T-helper 1 cell (primary cell): ENCODE results near the gene MVB12B.

Experiments
- DNase-seq, 5 donors: peaks; one replicate each; pipeline ENCODE4 v3.0.0-alpha.2; 2012 to 2020

The MVB12B gene

DNA sequence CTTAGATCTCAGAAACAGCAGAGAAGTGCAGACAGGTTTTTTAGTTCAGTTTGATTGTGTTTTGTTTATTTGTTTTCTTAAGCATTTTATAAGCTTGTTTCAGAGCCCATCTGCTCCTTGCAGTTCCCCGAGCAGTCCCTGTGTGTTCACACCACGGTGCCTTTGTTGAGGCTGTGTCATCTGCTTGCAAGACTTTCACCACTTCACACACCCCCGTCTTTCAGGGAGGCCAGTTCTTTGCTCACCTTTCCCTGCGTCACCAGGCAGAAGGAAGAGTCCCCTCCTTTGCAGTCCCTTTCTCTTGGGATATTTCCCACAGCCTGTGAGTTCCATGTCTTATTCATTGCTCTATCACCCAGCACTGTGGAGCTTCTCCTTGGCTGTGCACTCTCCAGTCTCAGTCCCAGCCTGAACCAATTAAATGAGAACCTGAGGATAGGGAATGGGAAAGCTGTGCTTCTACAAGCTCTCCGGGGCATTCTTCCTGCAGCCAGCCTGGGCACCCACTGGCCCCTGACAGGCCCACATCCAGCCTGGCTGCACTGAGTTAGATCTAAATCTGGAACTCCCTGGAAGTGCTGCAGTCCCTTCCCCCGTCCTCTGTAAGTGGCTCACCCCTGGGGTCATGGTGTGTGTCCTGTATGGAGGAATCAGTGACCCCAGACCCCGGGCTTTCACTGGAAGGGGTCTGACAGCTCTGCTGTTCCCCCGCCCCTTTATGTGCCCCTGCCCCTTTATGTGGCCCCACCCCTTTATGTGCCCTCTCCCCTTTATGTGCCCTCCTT is 5.5 kb downstream of the MVB12B start:
- no peak for DNase-seq

DNA sequence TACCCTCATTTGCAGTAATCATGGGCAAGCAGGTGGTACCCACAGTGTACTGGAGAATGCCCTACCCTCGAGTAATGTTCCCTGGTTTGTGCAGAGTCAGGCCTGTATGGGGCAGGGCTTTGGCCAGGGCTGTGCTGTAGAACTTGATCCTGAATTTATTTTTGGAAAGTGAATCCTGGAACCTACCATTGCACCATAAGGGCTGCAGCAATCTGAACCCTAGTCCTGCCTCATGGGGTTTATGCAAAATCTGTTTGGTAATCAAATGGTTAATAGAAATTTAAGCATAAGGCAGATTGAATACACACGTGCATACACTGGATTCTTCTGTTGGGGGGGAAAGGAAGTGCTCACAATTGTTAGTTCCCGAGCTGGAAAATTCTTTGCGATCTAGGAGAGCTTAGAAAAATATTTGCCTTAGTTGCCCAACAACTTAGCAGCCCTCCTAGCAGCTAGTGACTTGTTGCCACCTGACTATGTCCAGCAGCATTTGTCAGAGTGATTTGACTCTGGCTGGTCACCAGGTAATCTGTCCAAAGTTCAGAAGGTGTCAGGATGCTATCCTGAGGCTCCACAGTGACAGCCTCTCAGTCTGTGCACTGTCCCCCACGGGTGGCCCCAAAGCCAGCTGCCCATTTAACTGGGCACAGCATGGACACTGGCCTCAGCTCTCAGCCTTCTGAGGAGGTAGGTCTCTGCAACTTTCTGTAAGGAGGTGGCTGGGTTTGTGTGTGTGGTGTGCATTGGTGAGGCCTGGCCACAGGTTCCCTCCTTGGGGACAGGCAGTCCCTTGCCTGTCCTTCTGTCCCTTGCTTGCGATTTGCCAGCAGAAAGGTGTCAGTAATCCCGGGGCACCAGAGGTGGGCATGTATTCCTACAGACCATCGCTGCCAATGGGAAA is 8.3 kb downstream of the MVB12B start:
- DNase-seq = no peak

DNA sequence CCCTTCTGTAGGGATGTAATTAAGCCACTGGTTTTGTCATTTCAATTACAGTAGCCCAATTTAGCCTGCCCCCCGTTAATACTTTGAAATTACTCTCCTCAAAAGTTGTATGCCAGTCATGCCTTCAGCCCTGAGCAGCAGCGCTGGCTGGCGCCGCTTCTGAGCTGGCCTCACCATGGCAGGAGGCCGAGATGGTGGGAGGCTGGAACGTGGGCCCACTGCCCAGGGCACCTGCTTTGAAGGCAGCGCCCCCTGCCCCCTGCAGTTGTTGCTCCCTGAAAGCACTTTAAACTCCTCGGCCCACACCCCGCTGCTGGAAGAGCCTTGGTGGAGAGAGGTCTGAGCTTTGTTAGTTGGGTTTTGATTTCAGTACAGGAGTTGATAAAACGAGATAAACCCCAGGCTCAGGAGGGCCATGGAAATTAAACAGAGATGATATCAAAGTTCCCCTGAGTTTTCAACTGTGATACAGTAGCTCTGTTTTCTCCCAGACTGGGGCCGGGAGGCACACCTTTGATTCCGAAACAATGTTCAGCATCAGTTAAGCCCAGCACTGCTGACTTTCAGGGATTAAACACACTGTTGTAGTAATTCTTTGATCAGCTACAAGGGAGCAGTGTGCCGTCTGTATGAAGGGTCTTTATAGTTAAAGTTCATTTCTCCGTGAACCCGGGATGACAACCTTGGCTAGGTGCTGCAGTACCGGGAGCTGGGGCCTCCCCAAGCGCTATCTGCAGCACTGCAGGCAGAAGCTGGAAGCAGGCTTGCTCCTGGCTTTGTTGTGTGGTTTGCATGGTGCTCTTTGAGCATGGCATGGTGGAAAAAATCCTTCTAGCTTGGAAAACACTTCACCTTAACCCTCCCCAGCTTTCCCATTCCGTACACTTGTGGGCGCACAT is 9.5 kb downstream of the MVB12B start:
- DNase-seq = no peak

DNA sequence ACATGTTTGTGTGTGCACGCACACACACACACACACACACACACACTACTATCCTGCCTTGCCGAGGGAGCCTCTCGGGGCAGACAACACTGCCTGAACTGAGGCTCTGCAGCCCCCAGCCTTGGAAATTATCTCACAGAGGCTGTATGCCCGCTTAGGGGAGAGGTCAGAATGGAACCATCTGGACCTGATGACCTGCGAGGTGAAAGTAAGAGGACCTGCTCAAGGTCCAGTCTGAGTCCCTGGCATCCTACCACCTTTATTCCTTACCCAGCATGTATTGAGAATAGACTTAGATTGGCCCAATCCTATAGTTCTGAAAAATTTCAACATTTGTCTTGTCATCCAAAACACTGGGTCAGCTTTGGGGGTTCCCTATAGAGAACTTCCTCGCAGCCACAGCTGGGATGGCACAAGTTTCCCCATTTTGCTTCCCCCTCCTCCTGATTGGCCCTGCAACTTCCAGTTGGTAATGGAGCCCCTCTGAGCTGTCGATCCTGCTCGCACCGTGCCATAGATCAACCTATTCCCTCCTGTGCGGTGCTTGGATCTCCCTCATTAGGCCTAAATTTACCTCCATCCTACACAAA is 10.2 kb downstream of the MVB12B start:
- DNase-seq = no peak

DNA sequence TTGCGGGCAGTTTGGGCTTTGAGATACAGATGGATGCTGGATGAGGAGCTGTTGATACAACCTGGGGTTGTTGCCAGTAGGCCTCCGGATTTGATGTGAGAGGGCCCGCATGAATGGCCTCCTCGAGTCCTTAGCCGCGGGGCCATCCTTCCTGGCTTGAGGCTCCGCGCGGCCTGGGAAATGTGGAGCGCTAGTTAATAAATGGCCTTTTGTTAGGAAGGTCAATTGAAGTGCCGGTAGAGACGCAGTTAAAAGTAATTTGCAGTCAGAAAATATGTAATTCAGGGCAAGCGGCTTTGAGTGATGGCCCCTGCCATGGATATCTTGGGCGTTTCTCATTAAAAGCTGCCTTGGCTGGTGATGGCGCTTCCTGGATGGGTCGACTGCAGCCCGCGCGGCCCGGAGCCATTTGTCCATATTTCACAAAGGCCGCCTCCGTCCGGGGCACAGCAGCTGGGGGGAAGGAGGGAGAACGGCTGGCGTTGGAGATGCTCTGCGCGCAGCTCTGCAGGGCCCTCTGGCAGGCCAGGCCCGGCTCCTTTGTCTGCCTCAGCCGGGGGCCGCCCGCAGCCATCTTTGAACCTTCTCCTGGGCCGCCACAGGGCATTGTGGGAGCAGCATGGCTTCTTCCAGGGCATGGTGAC is 11.2 kb downstream of the MVB12B start:
- no peak for DNase-seq

DNA sequence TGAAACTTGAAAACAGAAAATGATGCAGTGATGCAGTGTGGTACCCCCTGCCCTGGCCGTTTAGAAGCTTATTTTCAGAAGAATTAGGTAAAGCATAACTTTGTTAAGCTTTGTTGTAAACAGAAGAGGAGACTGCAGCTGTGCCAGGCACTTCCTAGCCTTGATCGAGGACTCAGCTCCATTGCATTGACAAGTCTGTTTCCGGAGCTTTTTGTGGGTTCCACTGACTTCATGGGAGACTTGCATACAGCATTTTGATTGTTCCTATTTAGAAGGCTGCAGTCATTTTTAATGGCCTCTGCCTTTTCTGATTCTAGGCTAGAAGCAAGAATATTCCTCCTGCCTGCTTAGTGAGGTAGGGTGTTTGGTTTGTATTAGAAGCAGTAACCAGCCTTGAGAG is 12.3 kb downstream of the MVB12B start:
- DNase-seq = no peak

DNA sequence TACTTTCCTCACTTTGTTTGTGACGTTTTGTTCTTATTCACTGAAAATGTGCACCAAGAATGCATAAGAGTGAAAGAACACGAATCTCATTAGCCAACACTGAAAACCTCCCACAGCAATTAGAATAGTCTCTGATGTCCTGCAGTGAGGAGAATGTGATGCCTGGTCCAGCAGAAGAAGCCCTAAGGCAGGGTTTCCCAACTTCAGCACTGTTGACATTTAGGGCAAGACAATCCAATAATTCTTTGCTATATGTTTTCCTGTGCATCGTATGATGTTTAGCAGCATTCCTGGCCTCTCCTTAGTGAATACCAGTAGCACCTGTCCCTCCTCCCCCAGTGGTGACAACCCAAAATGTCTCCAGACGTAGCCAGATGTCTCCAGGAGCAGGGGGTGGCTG is 14.8 kb downstream of the MVB12B start:
- no peak for DNase-seq

DNA sequence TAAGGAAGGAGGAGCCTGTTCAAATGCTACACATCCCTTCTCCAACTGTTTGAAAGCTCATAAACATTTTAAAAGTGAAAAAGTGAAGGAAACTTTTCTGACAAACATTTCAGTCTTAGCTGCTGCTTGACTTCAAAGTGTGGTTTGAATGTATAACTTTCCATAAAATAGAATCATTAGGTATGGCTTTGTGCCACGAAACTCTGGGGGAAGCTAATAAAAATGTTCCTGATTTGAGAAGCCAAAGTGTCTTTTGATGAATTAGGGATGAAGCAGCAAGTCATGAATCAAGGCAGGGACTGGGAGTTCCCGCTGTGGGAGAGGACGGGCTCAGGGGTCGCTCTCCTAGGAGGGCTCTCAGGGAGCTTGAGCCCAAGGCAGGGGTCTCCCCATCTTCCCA is 15.3 kb downstream of the MVB12B start:
- DNase-seq = no peak

DNA sequence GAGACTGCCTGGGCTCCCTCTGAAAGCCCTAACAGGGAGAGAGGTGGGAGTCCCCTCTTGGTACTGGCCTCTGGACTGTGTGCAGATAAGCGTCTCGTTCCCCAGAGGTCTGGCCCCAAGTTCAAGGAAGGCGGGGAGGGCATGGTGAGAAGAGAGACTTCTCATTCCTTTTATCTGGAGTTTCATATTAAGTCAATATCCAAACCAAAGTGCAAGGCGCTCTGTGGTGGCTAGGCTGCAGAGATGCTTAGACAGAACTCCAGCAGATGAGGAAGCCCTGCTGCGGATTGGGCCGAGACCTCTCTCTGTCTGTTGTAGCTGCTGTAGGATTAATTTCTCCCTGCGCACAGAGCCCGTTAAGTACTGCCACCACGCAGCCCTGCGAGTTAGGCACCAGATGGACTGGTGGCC is 16.0 kb downstream of the MVB12B start:
- DNase-seq = no peak

DNA sequence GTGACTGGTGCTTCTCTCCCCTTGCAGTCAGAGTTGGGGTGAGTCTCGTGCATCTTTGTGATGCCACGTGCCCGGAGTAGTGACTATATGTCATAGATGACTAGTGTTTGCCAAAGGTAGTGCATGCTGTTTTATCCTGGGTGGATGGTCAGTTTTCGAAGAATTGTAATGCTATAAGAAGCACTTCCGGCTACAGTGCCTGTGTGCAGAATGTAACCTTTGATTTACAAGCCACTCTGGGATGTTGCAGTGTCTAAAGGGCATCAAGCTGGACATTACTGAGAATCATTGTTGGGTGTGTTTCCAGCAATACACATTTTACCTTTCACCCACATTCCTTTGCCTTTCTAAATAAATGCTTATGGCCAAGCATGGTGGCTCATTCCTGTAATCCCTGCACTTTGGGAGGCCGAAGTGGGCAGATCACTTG is 16.7 kb downstream of the MVB12B start:
- DNase-seq = no peak

DNA sequence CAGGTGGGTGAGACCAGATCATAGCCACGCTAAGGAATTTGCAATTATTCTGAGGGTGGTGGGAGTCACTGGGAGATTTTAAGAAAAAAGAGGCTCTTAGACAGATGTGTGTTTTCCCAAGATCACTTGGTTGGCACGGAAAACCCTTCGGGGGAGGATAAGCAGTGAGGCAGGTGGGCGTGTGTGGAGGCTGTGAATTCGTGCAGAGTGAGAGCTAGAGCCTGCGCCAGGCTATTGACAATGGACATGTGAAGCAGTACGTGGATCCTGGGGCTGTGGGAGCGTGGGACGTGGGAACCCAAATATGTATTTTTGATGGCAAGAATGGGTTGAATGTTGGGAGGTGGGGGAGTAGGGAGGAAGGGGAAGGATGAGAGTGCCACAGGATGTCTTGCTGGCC is 19.4 kb downstream of the MVB12B start:
- no peak for DNase-seq

DNA sequence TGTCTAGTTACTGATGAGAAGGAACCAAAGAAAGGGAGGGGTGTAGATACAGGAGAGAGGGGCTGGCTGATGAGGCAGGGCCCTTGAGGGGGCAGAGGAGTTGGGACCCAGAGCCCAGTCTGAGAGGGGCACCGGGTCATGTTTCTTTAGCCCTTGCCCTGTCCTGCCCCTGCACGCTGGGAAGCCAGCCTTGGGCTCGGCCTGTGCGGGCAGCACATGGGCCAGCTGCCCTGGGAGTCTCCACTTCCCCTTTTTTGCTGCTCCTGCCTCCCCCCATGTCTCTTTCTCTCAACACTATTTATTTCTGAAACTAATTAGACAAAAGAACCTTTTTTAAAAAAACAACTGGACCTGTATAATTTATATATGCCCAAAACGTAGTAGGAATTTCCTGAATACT is 20.5 kb downstream of the MVB12B start:
- DNase-seq = no peak

DNA sequence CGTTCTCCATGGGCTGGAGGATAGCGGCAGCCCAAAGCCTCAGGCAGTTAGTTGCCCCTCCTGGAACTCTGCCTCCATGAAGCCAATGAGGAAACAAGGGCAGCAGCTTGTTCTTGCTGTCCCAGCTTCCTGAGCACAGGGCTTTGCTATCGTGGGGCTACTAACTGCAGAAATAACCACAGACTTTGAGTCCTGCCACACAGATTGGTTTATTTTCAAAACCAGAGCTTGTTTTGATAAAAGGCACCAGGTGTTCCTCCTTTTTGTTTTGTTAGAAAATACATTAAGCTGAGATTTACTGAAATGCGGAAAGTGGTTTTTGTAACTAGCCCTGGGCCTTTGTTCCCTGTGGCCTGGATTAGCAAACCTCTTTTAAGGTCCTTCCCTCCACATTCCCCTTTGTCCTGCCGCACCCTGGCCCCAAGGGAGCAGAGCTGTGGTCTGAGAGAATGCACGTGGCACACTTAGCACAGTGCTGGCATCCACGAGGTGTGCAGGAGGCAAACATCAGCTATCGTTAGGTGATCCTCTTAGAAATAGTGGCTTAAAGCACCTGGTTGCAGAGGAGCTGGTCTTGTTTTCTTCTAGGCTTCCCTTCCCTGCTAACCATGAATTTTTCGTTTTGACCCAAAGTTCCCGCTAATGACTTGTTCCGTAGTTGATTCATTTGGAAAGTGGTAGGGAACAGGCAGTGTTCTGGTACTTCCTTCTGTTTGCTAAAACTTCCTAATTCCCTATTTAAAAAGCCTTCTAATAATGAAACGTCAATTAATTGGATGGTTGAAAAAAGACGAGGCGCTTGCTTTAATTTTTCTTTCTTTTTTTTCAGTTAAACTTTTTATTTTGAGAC is 21.5 kb downstream of the MVB12B start:
- DNase-seq = no peak

DNA sequence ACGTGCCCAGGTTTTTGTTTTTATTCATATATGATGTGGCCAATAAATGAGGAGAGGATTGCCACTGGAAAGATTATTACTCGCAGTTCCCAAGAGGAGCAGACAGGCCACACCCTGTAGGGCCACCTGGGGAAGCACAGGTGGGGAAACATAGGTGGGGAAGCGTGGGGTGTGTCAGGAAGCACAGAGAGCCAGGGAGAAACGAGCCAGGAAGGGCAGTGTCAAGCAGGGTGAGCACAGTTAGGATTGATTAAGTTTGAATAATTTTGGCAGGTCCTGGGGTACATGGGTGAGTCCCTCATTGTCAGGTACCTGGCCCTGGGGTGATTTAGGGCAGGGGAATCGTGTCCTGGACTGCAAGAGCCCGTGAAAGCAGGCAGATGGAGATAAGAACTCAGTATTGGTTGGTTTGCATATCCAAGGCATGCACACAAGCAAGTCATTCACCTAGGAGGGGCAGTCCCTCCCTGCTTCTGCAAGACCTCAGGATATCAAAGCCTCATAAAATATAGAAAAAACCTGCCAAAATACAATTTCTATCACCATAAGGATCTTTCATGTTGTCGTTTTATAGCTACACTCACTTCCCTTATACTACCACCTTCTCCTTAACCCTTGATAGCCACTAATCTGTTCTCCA is 22.4 kb downstream of the MVB12B start:
- no peak for DNase-seq

DNA sequence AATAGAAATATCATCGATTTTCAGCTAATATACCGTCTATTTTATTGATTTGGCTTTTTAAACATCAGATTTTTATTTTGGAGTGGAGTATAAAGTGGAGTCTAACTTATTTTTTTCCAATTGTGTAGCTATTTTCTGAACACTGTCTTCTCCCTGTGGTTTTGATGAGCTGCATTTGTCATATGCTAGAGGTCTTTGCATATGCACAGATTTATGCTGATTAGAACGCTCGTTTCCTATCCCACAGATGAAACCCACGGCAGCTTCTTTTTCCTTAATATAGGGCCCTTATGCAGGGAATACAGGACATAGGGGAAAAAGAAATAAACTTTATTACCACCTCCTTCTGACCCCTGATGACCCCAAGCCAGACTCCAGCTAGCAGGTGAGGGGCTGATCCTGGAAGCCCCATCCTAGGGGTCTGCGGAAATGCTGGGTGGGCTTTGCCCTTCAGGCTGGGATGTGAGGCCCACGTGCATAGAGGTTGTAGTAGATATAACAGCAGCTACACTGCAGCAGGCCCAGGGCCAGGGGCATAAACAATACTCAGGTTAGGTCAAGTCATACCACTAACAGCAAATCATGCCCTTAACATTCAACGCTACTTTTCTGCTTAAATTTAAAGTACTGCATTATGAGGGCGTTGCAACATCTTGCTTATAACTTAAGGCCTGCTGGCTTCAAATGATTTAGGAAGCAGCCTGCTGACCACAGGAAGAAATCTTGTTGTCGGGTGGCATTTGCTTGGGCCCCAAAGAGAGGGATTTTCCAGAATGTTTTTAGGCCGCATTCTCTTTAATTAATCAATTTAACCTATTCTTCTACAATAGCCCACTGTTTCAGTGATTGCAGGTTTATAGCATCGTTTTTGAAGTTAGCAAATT is 28.5 kb downstream of the MVB12B start:
- DNase-seq = no peak

DNA sequence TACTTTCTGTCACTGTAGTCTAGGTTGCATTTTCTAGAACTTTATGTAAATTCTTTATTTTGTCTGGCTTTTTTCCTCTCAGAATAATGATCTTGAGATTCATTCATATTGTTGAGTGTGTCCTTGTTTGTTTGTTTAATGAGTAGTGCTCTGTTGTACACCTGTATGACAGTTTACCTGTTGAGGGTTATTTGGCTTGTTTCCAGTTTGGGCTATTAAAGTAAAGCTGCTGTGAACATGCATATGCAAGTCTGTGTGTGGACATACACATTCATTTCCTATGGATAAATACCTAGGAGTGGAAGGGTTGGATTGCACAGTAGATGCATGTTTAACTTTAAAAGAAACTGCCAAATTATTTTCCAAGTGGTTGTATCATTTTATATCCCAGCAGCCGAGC is 30.4 kb downstream of the MVB12B start:
- DNase-seq = no peak

DNA sequence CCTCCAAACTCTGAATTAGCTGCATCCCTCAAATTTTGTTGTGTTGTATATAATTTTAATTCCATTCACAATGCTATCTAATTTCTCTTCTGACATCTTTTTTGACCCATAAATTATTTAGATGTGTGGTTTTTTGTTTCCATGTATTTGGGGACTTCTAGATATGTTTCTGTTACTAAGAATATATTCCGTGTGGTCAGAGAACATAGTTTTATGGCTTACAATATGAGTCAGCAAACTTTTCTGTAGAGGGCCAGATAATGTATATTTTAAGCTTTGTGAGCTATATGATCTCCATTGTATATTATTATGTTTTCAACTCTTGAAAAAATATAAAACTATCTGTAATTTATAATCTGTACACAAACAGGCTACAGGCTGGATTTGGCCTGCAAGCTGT is 33.4 kb downstream of the MVB12B start:
- no peak for DNase-seq

DNA sequence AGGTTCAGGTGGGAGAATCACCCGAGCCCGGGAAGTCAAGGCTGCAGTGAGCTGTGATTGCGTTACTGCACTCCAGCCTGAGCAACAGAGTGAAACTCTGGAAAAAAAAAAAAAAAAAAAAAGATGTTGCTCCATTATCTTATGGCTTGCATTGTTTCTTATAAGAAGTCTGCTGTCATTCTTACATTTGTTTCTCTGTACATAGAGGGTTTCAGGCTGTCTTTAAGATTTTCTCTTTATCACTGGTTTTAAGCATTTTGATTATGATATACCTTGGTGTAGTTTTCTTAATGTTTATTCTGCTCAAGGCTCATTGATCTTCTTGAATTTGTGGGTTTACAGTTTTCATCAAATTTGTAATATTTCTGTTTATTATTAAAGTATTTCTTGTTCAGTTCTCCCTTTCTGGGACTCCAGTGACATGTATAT is 35.2 kb downstream of the MVB12B start:
- no peak for DNase-seq

DNA sequence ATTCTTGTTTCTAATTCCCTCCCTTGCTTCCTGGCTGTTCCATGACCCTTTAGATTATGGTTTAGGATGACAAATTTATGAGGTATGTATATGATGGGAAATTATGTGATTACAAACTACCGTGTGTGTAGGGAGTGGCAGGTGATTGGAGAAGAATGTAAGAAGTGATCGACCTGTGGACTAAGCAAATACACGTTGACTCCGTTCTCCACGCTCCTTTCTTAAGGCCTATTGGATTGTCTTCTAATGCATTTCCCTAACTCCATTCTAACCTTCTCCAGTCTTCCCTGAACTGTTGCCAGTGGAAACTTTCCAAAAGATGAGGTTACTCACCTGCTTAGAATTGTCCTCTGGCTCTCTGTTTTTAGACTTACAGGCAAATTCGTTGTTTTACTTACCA is 36.6 kb downstream of the MVB12B start:
- no peak for DNase-seq
